Vagina (tissue), 2 donors: ENCODE results near the gene TSEN2.

Source experiments
- CTCF ChIP-seq, 3 experiments: fragments of 450-650 bp in 2 of 3; fragments of 200-600 bp in 1 of 3; sonication (generic) in 1 of 3; IDR thresholded peaks; one replicate each; pipeline ENCODE4 v1.5.1; 2017 to 2019; ENCODE audit warnings: antibody characterized with exemption in 3 of 3, mild to moderate bottlenecking in 2 of 3, moderate library complexity in 2 of 3
- POLR2A ChIP-seq, 2 donors: fragments of 450-650 bp; IDR thresholded peaks; one replicate each; pipeline ENCODE4 v1.6.1; 2017; ENCODE audit warnings: antibody characterized with exemption in 2 of 2, mild to moderate bottlenecking in 2 of 2, moderate library complexity in 2 of 2

GRCh38 chr3:12549971-12550760 lies 65.9 kb downstream of the TSEN2 start:
- TF ChIP-seq CTCF (IDR thresholded peaks at IDR 0.05) (no peak), POLR2A (IDR thresholded peaks at IDR 0.05) (no peak)
